WERI-Rb-1 (cell line): Measurements from ENCODE around the gene VGLL4.

Experiments
- DNase-seq: peaks from one replicate; pipeline ENCODE4 v3.0.0-alpha.2; 2020
- H3K27ac ChIP-seq: fragments of 250-450 bp; sonication (Bioruptor Pico); 2 replicates; pipeline ENCODE4 v1.5.1; 2020; ENCODE audit warnings: mild to moderate bottlenecking, moderate library complexity
- H3K27me3 ChIP-seq: fragments of 250-450 bp; sonication (Bioruptor Pico); 2 replicates; pipeline ENCODE4 v1.5.1; 2021; ENCODE audit warnings: mild to moderate bottlenecking, low read depth, moderate library complexity; ENCODE audit not compliant: insufficient read depth, severe bottlenecking
- H3K36me3 ChIP-seq: fragments of 250-450 bp; sonication (Bioruptor Pico); 2 replicates; pipeline ENCODE4 v1.5.1; 2020; ENCODE audit warnings: mild to moderate bottlenecking, moderate library complexity
- H3K4me3 ChIP-seq: 2 replicates; pipeline ENCODE4 v1.5.1; 2011; ENCODE audit warnings: low read depth, mild to moderate bottlenecking, control low read depth, low read length
- H3K9me3 ChIP-seq: fragments of 250-450 bp; sonication (Bioruptor Pico); 2 replicates; pipeline ENCODE4 v1.5.1; 2021; ENCODE audit warnings: mild to moderate bottlenecking, moderate library complexity; ENCODE audit not compliant: severe bottlenecking
- CTCF ChIP-seq: IDR thresholded peaks from 2 replicates; pipeline ENCODE4 v1.5.1; 2011; ENCODE audit warnings: low read depth, mild to moderate bottlenecking, control low read depth, inconsistent platforms, low read length

Gene VGLL4

DNA sequence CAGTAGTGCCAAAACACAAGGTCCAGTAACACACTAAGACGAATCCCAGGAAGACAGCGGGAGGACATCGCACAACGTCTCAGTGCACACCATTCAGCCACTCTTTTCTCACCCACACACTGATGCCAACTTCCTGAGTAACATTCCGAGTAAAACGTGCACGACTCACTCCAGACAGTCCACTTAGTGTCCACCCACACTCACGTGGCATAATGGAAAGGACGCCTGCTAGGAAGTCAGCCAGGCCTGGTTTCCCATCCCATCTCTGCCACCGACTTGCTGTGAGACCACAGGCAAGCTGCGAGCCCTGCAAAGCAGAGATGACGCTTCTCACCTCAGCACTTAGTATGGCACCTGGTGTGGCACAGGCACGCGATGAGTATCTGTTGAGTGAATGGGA is 36.8 kb upstream of the VGLL4 start:
- Histone ChIP-seq H3K4me3 (no peak overlapping the region), H3K27me3 (no peaks in the 10 kb centered on the region), H3K9me3 (no peaks in the 10 kb centered on the region), H3K27ac (no peak overlapping the region), H3K36me3 (no peaks in the 10 kb centered on the region)
- TF ChIP-seq CTCF, result no peak
- no peak for DNase-seq

DNA sequence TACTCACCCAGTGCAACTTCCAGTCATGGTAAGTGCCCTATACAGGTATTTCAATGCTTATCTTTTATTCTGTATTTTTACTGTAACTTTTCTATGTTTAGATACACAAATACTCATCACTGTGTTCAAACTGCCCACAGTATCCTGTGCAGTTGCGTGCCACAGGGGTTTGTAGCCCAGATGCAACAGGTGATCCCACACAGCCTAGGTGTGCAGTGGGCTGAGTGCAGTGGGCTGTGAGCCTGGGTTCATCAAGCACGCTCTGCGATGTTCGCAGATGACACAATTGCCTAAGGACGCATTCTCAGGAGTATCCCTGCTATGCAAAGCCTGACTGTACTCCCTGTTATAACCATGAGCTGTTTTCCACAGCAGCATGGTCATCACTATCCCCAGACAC is 36.2 kb upstream of the VGLL4 start:
- no peaks in the 10 kb centered on the region for H3K27me3 ChIP-seq
- H3K4me3 ChIP-seq, result no peak overlapping the region
- no peak for DNase-seq
- no peak overlapping the region for H3K27ac ChIP-seq
- no peaks in the 10 kb centered on the region for H3K9me3 ChIP-seq
- no peaks in the 10 kb centered on the region for H3K36me3 ChIP-seq
- no peak for TF ChIP-seq CTCF

GRCh38 chr3:11672363-11672762 is 28.6 kb upstream of the VGLL4 start:
- Histone ChIP-seq H3K27ac (no peak overlapping the region), H3K9me3 (no peaks in the 10 kb centered on the region), H3K27me3 (no peaks in the 10 kb centered on the region), H3K4me3 (no peak overlapping the region), H3K36me3 (no peaks in the 10 kb centered on the region)
- no peak for DNase-seq
- TF ChIP-seq CTCF, result no peak

DNA sequence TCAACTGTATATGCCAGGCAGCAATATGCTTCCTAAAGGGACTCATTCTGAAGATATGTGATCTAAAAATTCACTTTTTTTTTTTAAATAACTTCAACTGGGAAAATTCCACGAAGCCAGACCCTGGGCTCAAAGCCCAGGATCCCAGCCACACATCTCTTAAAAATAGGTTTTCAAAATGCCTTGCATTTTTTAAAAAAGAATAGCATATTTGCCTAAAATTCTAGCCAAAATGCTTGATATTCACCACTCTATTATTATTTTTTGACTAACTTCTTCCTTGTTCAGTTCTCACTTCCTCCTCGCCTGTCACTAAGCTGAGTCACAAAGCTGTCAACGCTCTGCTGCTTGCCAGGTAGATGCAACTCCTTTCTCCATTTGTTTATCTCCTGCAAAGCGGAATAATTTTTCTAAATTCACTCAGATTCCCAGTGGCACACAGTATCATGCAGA is 28.0 kb upstream of the VGLL4 start:
- Histone ChIP-seq H3K36me3 (no peaks in the 10 kb centered on the region), H3K27me3 (no peaks in the 10 kb centered on the region), H3K9me3 (no peaks in the 10 kb centered on the region), H3K27ac (no peak overlapping the region), H3K4me3 (no peak overlapping the region)
- no peak for TF ChIP-seq CTCF
- no peak for DNase-seq

GRCh38 chr3:11668243-11669235 is 24.8 kb upstream of the VGLL4 start:
- H3K4me3 ChIP-seq, result no peak overlapping the region
- no peaks in the 10 kb centered on the region for H3K27me3 ChIP-seq
- TF ChIP-seq CTCF, result no peak
- DNase-seq, result no peak
- H3K9me3 ChIP-seq, result no peaks in the 10 kb centered on the region
- no peak overlapping the region for H3K27ac ChIP-seq
- no peaks in the 10 kb centered on the region for H3K36me3 ChIP-seq
